T-helper 17 cell (primary cell): Measurements from ENCODE around the gene SLC6A17. TPM values are rescaled to one million over a fixed set of nuclear protein-coding genes. Genes with fewer than 3 reads are reported as not detected.
A peak's percentile ranks its signal among the peaks of the same experiment; 100 is the strongest.

Experiments
- ATAC-seq: fragments of 150-1000 bp; cut with Tn5 transposase; 2 replicates; pipeline ENCODE4 v1.10.0; 2021; ENCODE audit warnings: mild to moderate bottlenecking, moderate library complexity
- DNase-seq, 3 donors: peaks; one replicate each; pipeline versions ENCODE4 v3.0.0 to v3.0.0-alpha.2; 2020 to 2021
- H3K9me3 ChIP-seq: one replicate; pipeline ENCODE4 v1.7.0; 2013; ENCODE audit warnings: low read length, mild to moderate bottlenecking; ENCODE audit not compliant: control insufficient read depth, poor library complexity, severe bottlenecking
- H3K27ac Mint-ChIP-seq: one replicate; pipeline ENCODE4 v1.8.0; 2022; ENCODE audit warnings: mild to moderate bottlenecking, moderate library complexity, mixed read lengths
- H3K27me3 Mint-ChIP-seq: one replicate; pipeline ENCODE4 v1.8.0; 2022; ENCODE audit warnings: mixed read lengths
- H3K36me3 Mint-ChIP-seq: one replicate; pipeline ENCODE4 v1.8.0; 2022; ENCODE audit warnings: low read depth, mixed read lengths
- H3K4me1 Mint-ChIP-seq: one replicate; pipeline ENCODE4 v1.8.0; 2022; ENCODE audit warnings: mild to moderate bottlenecking, mixed read lengths
- H3K4me3 Mint-ChIP-seq: one replicate; pipeline ENCODE4 v1.8.0; 2022; ENCODE audit warnings: mild to moderate bottlenecking, moderate library complexity, mixed read lengths
- total RNA-seq, 4 donors: library from RNA in 2 of 4; stranded (reverse) in 2 of 4; gene quantifications; one replicate each; pipeline ENCODE4 v1.2.3 and lab custom pipeline; 2022 to 2026

Gene SLC6A17
- total RNA-seq, 2 donors from 2014 or later, result not detected

GRCh38 chr1:110151175-110151669 lies 928 bp downstream of the SLC6A17 start:
- no peak for ATAC-seq

GRCh38 chr1:110152133-110152785 lies 2.0 kb downstream of the SLC6A17 start:
- ATAC-seq (no peak), DNase-seq (no peak)
- H3K36me3 Mint-ChIP-seq, result peaks cover 6% of the 10 kb centered on the region
- H3K27ac Mint-ChIP-seq, result no peak overlapping the region
- H3K27me3 Mint-ChIP-seq, result peaks cover 43% of the 10 kb centered on the region
- peaks cover 5% of the 10 kb centered on the region for H3K4me1 Mint-ChIP-seq
- H3K9me3 ChIP-seq, result no peaks in the 10 kb centered on the region
- H3K4me3 Mint-ChIP-seq, result no peak overlapping the region

More at GRCh38 chr1:110151175-110151669, 928 bp downstream of the SLC6A17 start:
- Mint-ChIP-seq H3K36me3 (peaks cover 6% of the 10 kb centered on the region), H3K27ac (no peak overlapping the region), H3K4me1 (peaks cover 5% of the 10 kb centered on the region), H3K27me3 (peaks cover 37% of the 10 kb centered on the region), H3K4me3 (no peak overlapping the region)
- no peaks in the 10 kb centered on the region for H3K9me3 ChIP-seq
- no peak for DNase-seq

- Mint-ChIP-seq H3K36me3 (peaks cover 6% of the 10 kb centered on the region), H3K27ac (no peak overlapping the region)
- ATAC-seq, result no peak
Observed at GRCh38 chr1:110153407-110153950, 3.2 kb downstream of the SLC6A17 start.

GRCh38 chr1:110155878-110156522 lies 5.7 kb downstream of the SLC6A17 start:
- no peaks in the 10 kb centered on the region for H3K9me3 ChIP-seq
- no peaks in the 10 kb centered on the region for H3K4me1 Mint-ChIP-seq
- H3K27me3 Mint-ChIP-seq, result peaks cover 64% of the 10 kb centered on the region
- H3K36me3 Mint-ChIP-seq, result peaks cover 3% of the 10 kb centered on the region
- H3K4me3 Mint-ChIP-seq, result no peak overlapping the region
- H3K27ac Mint-ChIP-seq, result no peak overlapping the region
- ATAC-seq, result no peak
- peak in 1 of 3 donors; percentile 36 for DNase-seq

More at GRCh38 chr1:110153407-110153950, 3.2 kb downstream of the SLC6A17 start:
- Mint-ChIP-seq H3K4me3 (no peak overlapping the region), H3K27me3 (peaks cover 44% of the 10 kb centered on the region), H3K4me1 (peaks cover 5% of the 10 kb centered on the region)
- no peak for DNase-seq
- no peaks in the 10 kb centered on the region for H3K9me3 ChIP-seq

- H3K4me1 Mint-ChIP-seq, result no peaks in the 10 kb centered on the region
- peaks cover 5% of the 10 kb centered on the region for H3K36me3 Mint-ChIP-seq
- ATAC-seq (no peak), DNase-seq (no peak)
- H3K27me3 Mint-ChIP-seq, result peaks cover 61% of the 10 kb centered on the region
- H3K27ac Mint-ChIP-seq, result no peak overlapping the region
- H3K4me3 Mint-ChIP-seq, result no peak overlapping the region
- H3K9me3 ChIP-seq, result no peaks in the 10 kb centered on the region
Observed at GRCh38 chr1:110158261-110158660, 8.0 kb downstream of the SLC6A17 start.

- H3K27ac Mint-ChIP-seq, result no peak overlapping the region
- no peaks in the 10 kb centered on the region for H3K4me1 Mint-ChIP-seq
- no peaks in the 10 kb centered on the region for H3K9me3 ChIP-seq
- ATAC-seq, result no peak
- H3K27me3 Mint-ChIP-seq, result peaks cover 65% of the 10 kb centered on the region
- peaks cover 5% of the 10 kb centered on the region for H3K36me3 Mint-ChIP-seq
- H3K4me3 Mint-ChIP-seq, result no peak overlapping the region
- no peak for DNase-seq
Observed at GRCh38 chr1:110159168-110159567, 8.9 kb downstream of the SLC6A17 start.

- Mint-ChIP-seq H3K36me3 (peaks cover 2% of the 10 kb centered on the region), H3K4me1 (no peaks in the 10 kb centered on the region), H3K27ac (no peak overlapping the region), H3K4me3 (no peak overlapping the region), H3K27me3 (peaks cover 61% of the 10 kb centered on the region)
- no peak for ATAC-seq
- H3K9me3 ChIP-seq, result no peaks in the 10 kb centered on the region
- DNase-seq, result no peak
Observed at GRCh38 chr1:110160538-110161100, 10.3 kb downstream of the SLC6A17 start.

GRCh38 chr1:110161165-110161564 lies 10.9 kb downstream of the SLC6A17 start:
- ATAC-seq (no peak), DNase-seq (no peak)
- no peak overlapping the region for H3K27ac Mint-ChIP-seq
- H3K4me1 Mint-ChIP-seq, result no peaks in the 10 kb centered on the region
- H3K4me3 Mint-ChIP-seq, result no peak overlapping the region
- no peaks in the 10 kb centered on the region for H3K9me3 ChIP-seq
- peaks cover 56% of the 10 kb centered on the region for H3K27me3 Mint-ChIP-seq
- H3K36me3 Mint-ChIP-seq, result peaks cover 2% of the 10 kb centered on the region

GRCh38 chr1:110161849-110162248 lies 11.6 kb downstream of the SLC6A17 start:
- no peak for DNase-seq
- Mint-ChIP-seq H3K4me1 (no peaks in the 10 kb centered on the region), H3K4me3 (no peak overlapping the region), H3K36me3 (peaks cover 2% of the 10 kb centered on the region), H3K27me3 (peaks cover 49% of the 10 kb centered on the region), H3K27ac (no peak overlapping the region)
- H3K9me3 ChIP-seq, result no peaks in the 10 kb centered on the region
- ATAC-seq, result no peak

GRCh38 chr1:110163591-110163990 lies 13.3 kb downstream of the SLC6A17 start:
- no peaks in the 10 kb centered on the region for H3K9me3 ChIP-seq
- ATAC-seq, result no peak
- Mint-ChIP-seq H3K36me3 (peaks cover 2% of the 10 kb centered on the region), H3K27me3 (peaks cover 47% of the 10 kb centered on the region), H3K4me1 (no peaks in the 10 kb centered on the region), H3K27ac (no peak overlapping the region), H3K4me3 (no peak overlapping the region)
- DNase-seq, result no peak

GRCh38 chr1:110164725-110165350 lies 14.5 kb downstream of the SLC6A17 start:
- Mint-ChIP-seq H3K36me3 (peaks cover 2% of the 10 kb centered on the region), H3K4me1 (no peaks in the 10 kb centered on the region), H3K4me3 (no peak overlapping the region), H3K27ac (no peak overlapping the region), H3K27me3 (peaks cover 34% of the 10 kb centered on the region)
- DNase-seq (no peak), ATAC-seq (no peak)
- no peaks in the 10 kb centered on the region for H3K9me3 ChIP-seq

- H3K27me3 Mint-ChIP-seq, result peaks cover 33% of the 10 kb centered on the region
Observed at GRCh38 chr1:110165761-110166231, 15.5 kb downstream of the SLC6A17 start.

GRCh38 chr1:110166861-110167260 lies 16.6 kb downstream of the SLC6A17 start:
- ATAC-seq (no peak), DNase-seq (no peak)
- peaks cover 1% of the 10 kb centered on the region for H3K36me3 Mint-ChIP-seq
- H3K27ac Mint-ChIP-seq, result no peak overlapping the region
- no peak overlapping the region for H3K4me3 Mint-ChIP-seq
- H3K27me3 Mint-ChIP-seq, result peaks cover 40% of the 10 kb centered on the region
- H3K9me3 ChIP-seq, result no peaks in the 10 kb centered on the region
- no peaks in the 10 kb centered on the region for H3K4me1 Mint-ChIP-seq

More at GRCh38 chr1:110165761-110166231, 15.5 kb downstream of the SLC6A17 start:
- H3K9me3 ChIP-seq, result no peaks in the 10 kb centered on the region
- Mint-ChIP-seq H3K4me1 (no peaks in the 10 kb centered on the region), H3K27ac (no peak overlapping the region), H3K4me3 (no peak overlapping the region), H3K36me3 (peaks cover 2% of the 10 kb centered on the region)
- DNase-seq (no peak), ATAC-seq (no peak)
